ENCODE data around the gene TBC1D17. TPM values are rescaled to one million over a fixed set of nuclear protein-coding genes. Genes with fewer than 3 reads are reported as not detected.

The TBC1D17 gene
- 68.1 TPM for total RNA-seq

DNA sequence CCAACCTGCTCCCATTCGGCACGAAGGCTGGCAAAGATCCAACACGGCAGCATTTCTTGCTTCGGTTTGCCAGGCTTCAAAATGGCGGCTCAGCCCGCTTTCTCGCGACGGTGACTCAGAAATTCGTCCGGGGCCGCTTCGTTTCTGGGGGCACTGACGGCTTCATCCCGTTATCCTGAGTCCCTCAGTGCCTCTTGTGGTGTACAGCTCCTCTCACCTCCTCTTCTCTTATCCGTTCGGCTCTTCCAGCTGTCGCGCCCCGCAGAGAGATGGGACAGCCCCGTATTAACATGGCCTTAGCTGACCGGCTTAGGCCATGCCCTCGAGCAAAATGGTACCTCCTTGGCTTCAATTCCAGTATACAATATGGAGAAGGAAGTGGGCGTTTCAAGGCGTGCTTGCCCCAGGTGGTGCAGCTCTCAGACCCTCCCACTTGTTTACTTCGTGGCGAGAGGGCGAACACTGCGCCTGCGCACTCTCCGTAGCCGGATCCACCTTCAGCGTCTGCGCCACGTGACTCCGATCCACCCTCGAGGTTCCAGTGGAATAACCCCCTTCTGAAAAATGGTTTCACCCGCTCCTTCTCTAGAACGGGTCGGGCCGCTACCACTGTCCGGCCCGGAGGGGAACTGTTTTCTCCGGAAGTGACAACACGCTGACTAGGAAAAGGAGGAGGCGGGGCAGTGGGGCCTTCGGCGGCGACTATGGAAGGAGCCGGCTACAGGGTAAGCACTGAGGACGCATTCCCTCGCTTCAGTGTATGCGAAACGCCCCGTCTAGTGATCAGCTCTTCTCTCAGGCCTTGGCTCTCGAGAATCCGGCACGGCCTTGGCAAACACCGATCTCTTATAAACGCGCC lies at the start of gene TBC1D17, which contains the start of gene AKT1S1:
Gene TBC1D17, plus strand, starts transcription at position 683 of the 859 bp plus-strand sequence. Its CDS starts 22 bp downstream, at position 705.
Gene AKT1S1, minus strand, starts transcription at position 336 of the 859 bp plus-strand sequence. CDS start 4,060 bp downstream, outside the sequence.
- peak; percentile 100 for DNase-seq (ENCODE audit: low spot score)

- no peak for DNase-seq (ENCODE audit: low spot score)
Measured at GRCh38 chr19:49829200-49829599, 48.3 kb upstream of the TBC1D17 start.

GRCh38 chr19:49829721-49830120 lies 47.8 kb upstream of the TBC1D17 start:
- DNase-seq (ENCODE audit: low spot score): no peak

DNA sequence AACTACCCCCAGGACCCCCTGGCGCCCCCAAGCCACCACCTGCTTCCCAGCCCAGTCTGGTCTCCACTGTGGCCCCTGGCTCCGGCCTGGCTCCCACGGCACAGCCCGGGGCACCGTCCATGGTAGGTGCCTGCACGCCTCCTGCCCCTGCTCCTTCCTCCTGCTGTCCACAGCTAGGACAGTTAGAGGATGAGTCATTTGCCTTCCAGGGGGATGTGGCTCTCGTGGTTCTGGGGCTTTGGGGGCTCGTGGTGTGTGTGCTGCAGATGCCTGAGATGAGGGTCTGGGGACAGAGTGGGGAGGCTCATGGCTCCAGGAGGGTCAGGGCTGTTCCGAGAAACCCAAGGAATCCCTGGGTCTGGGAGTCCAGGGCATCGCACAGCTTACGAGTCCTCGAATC lies 46.7 kb upstream of the TBC1D17 start:
- DNase-seq (ENCODE audit: low spot score): no peak

DNA sequence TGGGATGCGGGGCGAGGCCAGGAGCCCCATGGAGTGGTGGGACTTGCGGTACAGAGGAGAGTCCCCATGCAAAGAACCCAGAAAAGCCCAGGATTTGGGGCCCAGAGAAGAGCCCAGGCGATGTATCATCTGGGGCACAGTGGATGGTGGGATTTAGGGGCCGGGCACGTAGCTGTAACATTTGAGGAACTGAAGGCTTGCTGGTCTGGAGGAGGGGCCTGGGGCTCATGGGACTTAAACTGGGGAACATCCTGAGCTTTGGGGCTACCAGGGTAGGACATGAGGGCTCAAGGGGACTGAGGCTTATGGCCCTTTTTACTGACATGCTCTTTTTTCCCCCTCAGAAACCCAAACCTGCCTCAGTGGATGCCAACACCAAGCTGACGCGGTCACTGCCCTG lies 45.9 kb upstream of the TBC1D17 start:
- DNase-seq (ENCODE audit: low spot score): no peak

GRCh38 chr19:49832556-49832955 lies 44.9 kb upstream of the TBC1D17 start:
- no peak for DNase-seq (ENCODE audit: low spot score)

DNA sequence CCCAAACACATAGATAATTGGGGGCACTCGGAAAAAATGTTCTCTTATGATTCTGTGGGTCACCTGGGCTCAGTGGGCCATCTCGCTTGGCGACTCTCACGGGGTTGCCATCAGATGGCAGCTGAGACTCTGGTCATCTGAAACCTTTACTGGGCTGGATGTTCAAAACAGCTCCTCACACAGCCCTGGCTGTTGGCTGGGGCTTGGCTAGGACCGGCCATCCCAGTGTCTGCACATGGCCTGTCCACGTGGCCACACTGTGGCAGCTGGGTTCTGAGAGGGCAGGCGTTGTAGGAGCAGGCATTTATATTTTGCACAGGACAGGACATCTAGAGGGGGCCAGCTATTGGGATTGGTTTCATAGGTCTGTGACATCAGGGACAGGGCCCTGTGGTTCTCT lies 43.9 kb upstream of the TBC1D17 start:
- no peak for DNase-seq (ENCODE audit: low spot score)

DNA sequence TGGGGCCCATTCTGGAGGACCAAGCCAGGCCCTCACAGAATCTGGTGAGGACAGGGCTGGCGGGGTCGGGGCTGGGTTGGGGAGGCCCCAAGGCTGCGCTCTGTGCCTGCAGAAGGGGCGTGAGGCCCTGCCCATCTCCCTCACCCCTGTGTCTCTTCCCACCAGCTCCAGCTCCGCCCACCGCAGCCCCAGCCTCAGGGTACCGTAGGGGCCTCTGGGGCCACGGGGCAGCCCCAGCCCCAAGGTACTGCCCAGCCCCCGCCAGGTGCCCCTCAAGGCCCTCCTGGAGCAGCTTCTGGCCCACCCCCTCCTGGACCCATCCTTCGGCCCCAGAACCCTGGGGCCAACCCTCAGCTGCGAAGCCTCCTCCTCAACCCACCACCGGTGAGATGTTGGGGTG lies 41.9 kb upstream of the TBC1D17 start:
- no peak for DNase-seq (ENCODE audit: low spot score)

DNA sequence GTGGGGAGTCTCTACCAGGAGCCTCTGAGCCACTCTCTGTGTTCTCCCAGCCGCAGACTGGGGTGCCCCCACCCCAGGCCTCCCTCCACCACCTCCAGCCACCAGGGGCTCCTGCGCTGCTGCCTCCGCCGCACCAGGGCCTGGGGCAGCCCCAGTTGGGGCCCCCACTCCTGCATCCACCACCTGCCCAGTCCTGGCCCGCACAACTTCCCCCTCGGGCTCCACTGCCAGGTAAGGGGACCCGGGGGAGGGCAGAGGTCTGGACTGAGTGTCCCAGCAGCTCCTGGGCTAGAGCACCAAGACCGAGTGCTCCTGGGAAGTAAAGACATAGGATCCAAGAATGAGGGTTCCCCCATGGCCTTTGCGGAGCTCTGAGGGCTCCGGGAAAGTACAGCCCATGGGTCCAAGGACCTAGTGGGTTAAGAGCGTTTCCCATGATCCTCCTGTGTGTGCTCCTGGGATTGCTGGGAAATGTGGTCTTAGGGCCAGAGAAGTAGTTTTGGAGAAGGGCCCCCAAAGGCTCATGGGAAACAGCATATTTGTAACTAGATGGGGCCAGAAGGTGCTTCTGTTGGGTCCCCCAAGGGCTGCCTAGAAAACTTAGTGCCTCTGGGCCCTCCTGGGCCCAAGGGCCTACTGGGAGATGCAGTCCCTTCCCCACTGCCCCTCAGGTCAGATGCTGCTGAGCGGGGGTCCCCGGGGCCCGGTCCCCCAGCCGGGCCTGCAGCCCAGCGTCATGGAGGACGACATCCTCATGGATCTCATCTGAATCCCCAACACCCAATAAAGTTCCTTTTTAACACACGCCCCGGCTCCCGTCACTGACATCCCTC lies 41.1 kb upstream of the TBC1D17 start:
- no peak for DNase-seq (ENCODE audit: low spot score)

- DNase-seq (ENCODE audit: low spot score): no peak
Measured at GRCh38 chr19:49837009-49837310, 40.5 kb upstream of the TBC1D17 start.

DNA sequence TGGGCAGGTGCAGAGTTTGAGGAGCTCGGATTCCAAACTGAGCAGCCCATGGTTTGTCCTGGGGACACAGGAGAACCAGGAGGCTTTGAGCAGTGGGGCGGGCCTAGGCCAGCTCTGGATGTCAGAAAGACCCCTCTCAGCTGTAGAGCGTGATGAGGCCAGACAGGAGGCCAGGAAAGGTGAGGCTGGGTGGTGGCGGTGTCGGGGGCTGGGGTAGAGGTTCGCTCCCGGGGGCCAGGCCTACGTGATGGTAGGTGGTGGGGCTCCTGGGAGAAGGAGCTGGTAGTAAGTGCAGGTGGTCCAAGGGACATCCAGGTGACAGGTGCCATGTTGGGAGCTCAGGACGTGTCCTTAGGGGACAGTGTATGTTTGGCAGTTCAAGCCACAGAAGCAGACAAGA lies 40.1 kb upstream of the TBC1D17 start:
- DNase-seq (ENCODE audit: low spot score): no peak

DNA sequence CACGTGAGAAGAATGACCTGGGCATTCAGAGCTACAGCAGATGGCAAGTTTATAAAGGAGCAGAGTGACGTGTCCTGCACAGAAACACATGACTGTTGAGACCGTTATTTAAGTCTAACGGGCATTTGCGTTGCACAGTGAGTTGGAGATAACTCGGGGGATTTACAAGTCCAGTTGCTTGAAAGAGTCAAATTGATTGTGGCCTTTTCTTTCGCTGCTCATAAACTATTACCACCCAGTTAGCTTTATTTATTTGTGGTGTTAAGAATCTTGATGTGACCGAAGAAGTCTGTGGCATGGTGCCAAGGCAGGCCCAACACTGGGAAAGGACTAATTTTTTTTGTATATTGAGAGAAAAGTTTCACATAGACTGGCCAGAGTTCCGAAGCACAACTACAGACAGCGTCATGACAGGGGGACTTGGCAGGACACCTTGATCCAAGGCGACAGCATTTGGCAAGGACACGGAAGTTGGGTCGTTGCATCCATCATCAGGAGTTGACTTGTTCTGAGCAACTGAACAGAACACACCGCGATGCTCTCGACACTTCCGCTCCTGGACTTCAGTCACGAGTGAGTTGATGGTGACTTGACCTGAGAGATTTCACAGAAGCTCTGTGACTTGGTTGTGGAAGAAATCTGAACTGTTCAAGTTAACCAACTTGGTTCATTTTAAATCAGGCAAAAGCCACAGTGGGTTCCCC lies 38.5 kb upstream of the TBC1D17 start:
- no peak for DNase-seq (ENCODE audit: low spot score)

DNA sequence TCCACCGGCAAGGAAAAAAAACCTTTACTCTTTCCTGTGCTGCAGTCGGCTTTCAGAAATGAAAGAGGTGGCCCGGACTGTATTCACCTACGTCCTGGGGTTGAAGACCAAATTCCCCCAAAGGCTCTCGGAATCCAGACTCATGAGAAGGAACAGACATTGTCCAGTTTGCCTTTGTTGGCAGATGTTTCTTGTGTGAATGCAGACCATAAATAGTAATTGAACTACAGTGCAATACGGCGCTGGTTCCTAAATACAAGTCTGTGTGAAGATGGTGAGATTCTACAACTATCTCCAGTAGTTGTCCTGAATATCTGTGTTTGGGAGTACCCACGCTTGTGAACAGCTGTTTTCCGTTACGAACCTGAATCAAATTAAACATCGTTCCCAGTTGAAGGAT lies 37.8 kb upstream of the TBC1D17 start:
- no peak for DNase-seq (ENCODE audit: low spot score)

DNA sequence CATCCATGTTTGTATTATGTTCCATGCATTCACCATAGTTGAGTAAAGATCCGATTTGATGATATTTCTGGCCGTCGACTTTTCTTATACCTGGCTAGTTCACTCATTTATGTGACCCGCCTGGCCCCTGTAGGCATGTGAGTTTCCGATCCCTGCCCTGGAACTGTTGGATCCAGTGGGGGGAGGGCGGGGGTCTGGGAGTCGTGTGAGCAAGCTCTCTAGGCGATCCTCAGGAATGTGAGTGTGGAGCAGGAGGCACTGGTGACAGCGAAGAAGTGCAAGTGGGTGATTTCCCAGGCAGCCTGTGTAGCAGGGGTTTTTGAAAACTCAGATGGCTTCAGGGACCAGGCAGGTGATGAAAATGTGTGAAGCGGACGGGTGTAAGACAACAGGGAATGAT lies 37.2 kb upstream of the TBC1D17 start:
- no peak for DNase-seq (ENCODE audit: low spot score)

DNA sequence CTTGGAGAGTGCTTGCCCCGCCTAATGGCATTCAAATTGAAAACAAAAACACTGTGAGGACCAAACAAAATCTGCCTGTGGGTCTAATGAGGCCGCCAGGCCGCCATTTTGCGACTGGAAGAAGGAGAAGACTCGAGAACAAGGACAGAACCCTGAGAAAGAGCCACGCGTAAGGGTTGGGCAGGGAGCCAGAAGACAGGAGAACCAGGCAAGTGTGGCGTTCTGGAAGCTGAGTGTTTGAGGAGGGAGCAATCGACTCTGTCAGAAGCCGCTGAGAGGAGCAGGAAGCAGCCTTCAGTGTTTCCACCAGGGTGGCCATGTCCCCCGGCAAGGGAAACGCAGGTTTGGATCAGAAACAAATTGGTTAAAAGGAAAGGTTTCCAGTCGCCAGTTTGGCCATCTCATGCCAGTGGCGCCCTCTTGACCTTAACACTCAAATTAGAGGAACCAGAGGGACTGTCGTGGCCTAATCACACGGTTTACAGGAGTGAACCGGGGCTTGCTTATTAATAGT lies 36.7 kb upstream of the TBC1D17 start:
- DNase-seq (ENCODE audit: low spot score): no peak

DNA sequence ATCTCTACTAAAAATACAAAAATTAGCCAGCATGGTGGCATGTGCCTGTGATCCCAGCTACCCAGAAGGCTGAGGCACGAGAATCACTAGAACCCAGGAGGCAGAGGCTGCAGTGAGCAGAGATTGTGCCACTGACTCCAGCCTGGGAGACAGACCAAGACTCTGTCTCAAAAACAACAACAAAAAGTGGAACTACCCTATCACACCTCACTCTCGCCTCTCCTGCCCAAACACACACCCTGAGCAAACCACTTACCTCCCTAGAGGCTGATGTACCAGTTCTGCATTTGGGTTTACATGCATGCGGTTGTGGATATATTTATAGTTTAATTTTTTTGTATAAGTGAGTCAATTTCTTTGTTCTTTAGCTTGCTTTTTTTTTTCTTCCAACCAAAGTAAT lies 34.2 kb upstream of the TBC1D17 start:
- no peak for DNase-seq (ENCODE audit: low spot score)

DNA sequence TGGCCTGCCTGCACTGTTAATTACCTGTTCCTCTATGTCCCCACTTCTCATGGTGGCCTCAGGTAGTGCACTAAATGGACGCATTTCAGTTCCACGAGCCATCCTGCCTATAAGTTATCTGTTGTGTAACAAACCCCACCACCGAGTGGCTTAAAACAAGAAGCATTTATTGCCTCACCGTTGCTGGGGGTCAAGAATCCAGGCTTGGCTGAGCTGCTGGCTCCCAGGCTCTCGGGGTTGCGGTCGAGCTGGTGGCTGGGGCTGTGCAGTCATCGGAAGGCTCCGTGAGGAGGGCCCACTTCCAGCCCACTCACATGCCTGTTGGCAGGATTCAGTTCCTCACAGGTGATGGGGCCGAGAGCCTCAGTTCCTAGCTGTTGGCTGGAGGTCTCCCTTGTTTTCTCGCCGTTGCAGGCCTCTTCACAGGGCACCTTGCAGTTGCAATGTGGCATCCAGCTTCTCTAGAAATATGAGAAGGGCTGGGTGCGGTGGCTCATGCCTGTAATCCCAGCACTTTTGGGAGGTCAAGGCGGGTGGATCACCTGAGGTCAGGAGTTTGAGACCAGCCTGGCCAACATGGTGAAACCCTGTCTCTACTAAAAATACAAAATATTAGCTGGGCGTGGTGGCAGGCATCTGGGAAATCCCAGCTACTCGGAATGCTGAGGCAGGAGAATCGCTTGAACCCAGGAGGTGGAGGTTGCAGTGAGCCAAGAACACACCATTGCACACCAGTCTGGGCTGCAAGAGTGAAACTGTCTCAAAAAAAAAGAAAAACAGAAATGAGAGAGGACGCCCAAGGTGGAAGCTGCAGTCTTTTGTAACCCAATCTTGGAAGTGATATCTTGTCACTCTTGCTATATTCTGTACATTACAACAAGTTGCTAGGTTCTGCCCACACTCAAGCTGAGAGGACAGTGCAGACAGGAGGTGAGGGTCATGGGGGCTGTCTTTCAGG lies 33.1 kb upstream of the TBC1D17 start:
- no peak for DNase-seq (ENCODE audit: low spot score)

- DNase-seq (ENCODE audit: low spot score): no peak
Measured at GRCh38 chr19:49845414-49845813, 32.1 kb upstream of the TBC1D17 start.

DNA sequence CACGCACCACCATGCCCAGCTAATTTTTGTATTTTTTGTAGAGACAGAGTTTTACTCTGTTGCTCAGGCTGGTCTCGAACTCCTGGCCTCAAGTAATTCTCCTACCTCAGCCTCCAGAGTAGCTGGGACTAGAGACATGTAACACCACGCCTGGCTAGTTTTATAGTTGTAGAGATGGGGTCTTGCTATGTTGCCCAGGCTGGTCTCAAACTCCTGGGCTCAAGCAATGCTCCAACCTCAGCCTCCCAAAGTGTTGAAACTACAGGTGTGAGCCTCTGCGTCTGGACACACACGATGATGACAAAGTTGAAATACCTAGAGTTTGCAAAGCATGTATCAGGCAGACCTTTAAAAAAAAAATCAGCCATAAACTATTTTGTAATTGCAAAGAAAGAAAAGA lies 31.1 kb upstream of the TBC1D17 start:
- DNase-seq (ENCODE audit: low spot score): no peak

DNA sequence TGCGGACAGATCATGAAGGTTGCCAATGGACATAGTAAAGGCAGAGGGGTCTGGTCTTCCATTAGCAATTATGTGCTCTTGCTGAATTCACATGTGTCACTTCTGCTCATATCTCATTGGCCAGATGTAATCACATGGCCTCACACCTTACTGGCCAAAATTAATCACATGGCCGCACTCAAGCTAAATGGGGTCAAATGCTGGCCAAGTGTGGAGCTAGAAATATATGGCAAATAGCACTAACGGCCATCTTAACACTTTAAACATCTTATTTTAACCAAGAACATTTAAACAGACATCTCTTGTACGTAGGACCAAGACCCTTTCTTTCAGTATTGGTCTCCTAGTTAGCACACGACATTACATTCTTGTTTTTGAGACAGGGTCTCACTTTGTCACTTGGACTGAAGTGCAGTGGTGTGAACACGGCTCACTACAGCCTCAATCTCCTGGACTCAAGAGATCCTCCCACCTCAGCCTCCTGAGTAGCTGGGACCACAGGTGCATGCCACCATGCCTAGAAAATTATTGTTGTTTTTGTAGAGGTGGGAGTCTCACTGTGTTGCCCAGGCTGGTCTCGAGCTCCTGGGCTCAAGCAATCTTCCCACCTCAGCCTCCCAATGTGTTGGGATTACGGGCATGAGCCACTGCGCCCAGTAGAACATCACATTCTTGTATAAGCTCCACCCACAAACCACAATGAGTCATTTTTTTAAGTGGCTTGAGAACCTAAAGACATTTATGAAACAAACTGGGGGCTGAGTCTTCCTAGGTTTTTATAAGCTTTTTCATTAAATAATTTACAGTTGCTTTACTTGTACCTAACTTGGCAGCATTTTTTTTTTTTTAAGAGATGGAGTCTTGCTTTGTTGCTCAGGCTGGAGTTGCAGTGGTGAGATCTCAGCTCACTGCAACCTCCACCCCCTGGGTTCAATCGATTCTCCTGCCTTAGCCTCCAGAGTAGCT lies 29.5 kb upstream of the TBC1D17 start:
- no peak for DNase-seq (ENCODE audit: low spot score)
